Keratinocyte (primary cell): ENCODE measurements around the gene DNAJC17. TPM values are rescaled to one million over a fixed set of nuclear protein-coding genes. Genes with fewer than 3 reads are reported as not detected.

Source experiments
- DNase-seq: peaks from one replicate; pipeline ENCODE4 v3.0.0-alpha.2; 2011; ENCODE audit warnings: low read depth, missing footprints, low spot score
- FAIRE-seq: peaks from 2 replicates; lab custom pipeline; 2011; peaks lifted over from hg19 to GRCh38; lab: Jason Lieb, UNC
- H2AFZ ChIP-seq: 2 replicates; pipeline ENCODE4 v1.6.0; 2012; ENCODE audit warnings: low read length, control low read depth, inconsistent platforms; ENCODE audit not compliant: control insufficient read depth
- H3K27ac ChIP-seq: 2 replicates; pipeline ENCODE4 v1.5.1; 2011; ENCODE audit warnings: low read length; ENCODE audit not compliant: control insufficient read depth, insufficient read depth
- H3K27me3 ChIP-seq: 3 replicates; pipeline ENCODE4 v1.6.0; 2011; ENCODE audit warnings: low read length; ENCODE audit not compliant: control insufficient read depth, insufficient read depth; ENCODE audit errors: extremely low read depth
- H3K36me3 ChIP-seq, 2 experiments: 2 replicates in 1 of 2; 3 replicates in 1 of 2; pipeline ENCODE4 v1.5.1; 2011; ENCODE audit warnings: low read length in 2 of 2, mild to moderate bottlenecking in 1 of 2; ENCODE audit not compliant: control insufficient read depth in 2 of 2, insufficient read depth in 2 of 2; ENCODE audit errors: extremely low read depth in 1 of 2
- H3K4me1 ChIP-seq: 3 replicates; pipeline ENCODE4 v1.5.1; 2011; ENCODE audit warnings: low read length; ENCODE audit not compliant: control insufficient read depth, insufficient read depth; ENCODE audit errors: extremely low read depth
- H3K4me2 ChIP-seq: 3 replicates; pipeline ENCODE4 v1.6.0; 2011; ENCODE audit warnings: low read depth, low read length; ENCODE audit not compliant: control insufficient read depth, insufficient read depth; ENCODE audit errors: extremely low read depth
- H3K4me3 ChIP-seq, 3 experiments: fragments of 200-600 bp in 1 of 3; sonication (generic) in 1 of 3; 2 replicates in 2 of 3; 3 replicates in 1 of 3; pipeline ENCODE4 v1.5.1; 2011 to 2016; ENCODE audit warnings: low read length in 3 of 3, mild to moderate bottlenecking in 3 of 3, control low read depth in 2 of 3, inconsistent platforms in 1 of 3, low read depth in 1 of 3, mixed read lengths in 1 of 3, mixed run types in 1 of 3, moderate library complexity in 1 of 3; ENCODE audit not compliant: control insufficient read depth in 2 of 3, insufficient read depth in 2 of 3; ENCODE audit errors: extremely low read depth in 1 of 3
- H3K79me2 ChIP-seq: 2 replicates; pipeline ENCODE4 v1.6.0; 2012; ENCODE audit warnings: low read length; ENCODE audit not compliant: control insufficient read depth, insufficient read depth
- H3K9ac ChIP-seq: 3 replicates; pipeline ENCODE4 v1.6.0; 2011; ENCODE audit warnings: low read length; ENCODE audit not compliant: control insufficient read depth, insufficient read depth; ENCODE audit errors: extremely low read depth
- H3K9me1 ChIP-seq: 3 replicates; pipeline ENCODE4 v1.6.0; 2011; ENCODE audit warnings: low read length; ENCODE audit not compliant: control insufficient read depth, insufficient read depth; ENCODE audit errors: extremely low read depth
- H3K9me3 ChIP-seq: 2 replicates; pipeline ENCODE4 v1.5.1; 2012; ENCODE audit warnings: low read depth, low read length; ENCODE audit not compliant: control insufficient read depth
- H4K20me1 ChIP-seq: 3 replicates; pipeline ENCODE4 v1.6.0; 2011; ENCODE audit warnings: low read length; ENCODE audit not compliant: control insufficient read depth, insufficient read depth; ENCODE audit errors: extremely low read depth
- CTCF ChIP-seq, 3 experiments: IDR thresholded peaks in 1 of 3; conservative IDR thresholded peaks in 1 of 3; optimal IDR thresholded peaks in 1 of 3; 2 replicates in 2 of 3; 3 replicates in 1 of 3; pipeline versions ENCODE3 to v1.5.1; 2011; ENCODE audit warnings: low read length in 3 of 3, mild to moderate bottlenecking in 3 of 3, moderate library complexity in 2 of 3, control low read depth in 1 of 3, inconsistent platforms in 1 of 3; ENCODE audit not compliant: insufficient read depth in 2 of 3; ENCODE audit errors: extremely low read depth in 1 of 3
- EZH2 ChIP-seq: IDR thresholded peaks from one replicate; pipeline ENCODE4 v1.6.1; 2012; ENCODE audit warnings: inconsistent platforms, mild to moderate bottlenecking, low read length, moderate library complexity
- dilution Hi-C: fragments of 300-500 bp; cut with MboI; formaldehyde crosslinking; loops from one replicate; pipeline ENCODE4 v1.7.0; 2020; ENCODE audit warnings: low sequenced_read_pairs; ENCODE audit not compliant: extremely low pct_ligation_motif_present
- polyA plus RNA-seq, 5 experiments: library from polyadenylated mRNA; depleted of rRNA in 3 of 5; stranded (reverse) in 3 of 5; stranded (forward) in 1 of 5; unstranded in 1 of 5; fragments of >200 nt; gene quantifications; 1 replicate in 1 of 5; 2 replicates in 3 of 5; 3 replicates in 1 of 5; pipeline versions ENCODE4 v1.2.1 to v1.2.3, GENCODE V29; 2011 to 2012; ENCODE audit warnings: missing spikeins in 2 of 5, low read depth in 1 of 5, low replicate concordance in 1 of 5

The DNAJC17 gene
- polyA plus RNA-seq, 1 donor (not counting 4 experiments of a cell fraction or from before 2014, with no cell fraction given), result 35.3 TPM

GRCh38 chr15:40803076-40803475, 4.2 kb downstream of the DNAJC17 start:
- H3K4me1 ChIP-seq, result peaks cover 15% of the 10 kb centered on the region
- no peak for TF ChIP-seq CTCF (optimal IDR thresholded peaks at IDR 0.05 in 1 of 3, IDR thresholded peaks at IDR 0.05 in 1 of 3, conservative IDR thresholded peaks at IDR 0.05 in 1 of 3; ENCODE audit: extremely low read depth in 1 of 3, insufficient read depth in 2 of 3, low read length in 3 of 3)
- no peak for TF ChIP-seq EZH2
- H3K36me3 ChIP-seq, result peaks cover 3 to 4% of the 10 kb centered on the region in 2 experiments
- dilution Hi-C loops, result no loop called here
- no peak overlapping the region for H2AFZ ChIP-seq
- H3K9me3 ChIP-seq, result no peaks in the 10 kb centered on the region
- H3K27ac ChIP-seq, result no peak overlapping the region
- H3K4me2 ChIP-seq, result no peak overlapping the region
- FAIRE-seq (no peak), DNase-seq (no peak)
- H4K20me1 ChIP-seq, result no peaks in the 10 kb centered on the region
- H3K9me1 ChIP-seq, result no peaks in the 10 kb centered on the region
- no peak overlapping the region for H3K4me3 ChIP-seq
- no peak overlapping the region for H3K9ac ChIP-seq
- H3K27me3 ChIP-seq, result no peaks in the 10 kb centered on the region
- H3K79me2 ChIP-seq, result peaks cover 49% of the 10 kb centered on the region

GRCh38 chr15:40799523-40799922, 7.8 kb downstream of the DNAJC17 start:
- Histone ChIP-seq H4K20me1 (no peaks in the 10 kb centered on the region), H3K27ac (peak overlapping the region; percentile 55), H3K4me1 (peaks cover 13% of the 10 kb centered on the region), H2AFZ (no peak overlapping the region), H3K4me2 (no peak overlapping the region), H3K27me3 (no peaks in the 10 kb centered on the region), H3K36me3 (peaks cover 3 to 4% of the 10 kb centered on the region in 2 experiments), H3K9ac (no peak overlapping the region), H3K9me1 (no peaks in the 10 kb centered on the region), H3K9me3 (no peaks in the 10 kb centered on the region), H3K4me3 (no peak overlapping the region), H3K79me2 (peaks cover 52% of the 10 kb centered on the region)
- dilution Hi-C loops, result no loop called here
- TF ChIP-seq EZH2 (no peak), CTCF (optimal IDR thresholded peaks at IDR 0.05 in 1 of 3, IDR thresholded peaks at IDR 0.05 in 1 of 3, conservative IDR thresholded peaks at IDR 0.05 in 1 of 3; ENCODE audit: extremely low read depth in 1 of 3, insufficient read depth in 2 of 3, low read length in 3 of 3) (no peak)
- FAIRE-seq (no peak), DNase-seq (no peak)
